Measurements from ENCODE around the gene GABARAP.

The GABARAP gene

DNA sequence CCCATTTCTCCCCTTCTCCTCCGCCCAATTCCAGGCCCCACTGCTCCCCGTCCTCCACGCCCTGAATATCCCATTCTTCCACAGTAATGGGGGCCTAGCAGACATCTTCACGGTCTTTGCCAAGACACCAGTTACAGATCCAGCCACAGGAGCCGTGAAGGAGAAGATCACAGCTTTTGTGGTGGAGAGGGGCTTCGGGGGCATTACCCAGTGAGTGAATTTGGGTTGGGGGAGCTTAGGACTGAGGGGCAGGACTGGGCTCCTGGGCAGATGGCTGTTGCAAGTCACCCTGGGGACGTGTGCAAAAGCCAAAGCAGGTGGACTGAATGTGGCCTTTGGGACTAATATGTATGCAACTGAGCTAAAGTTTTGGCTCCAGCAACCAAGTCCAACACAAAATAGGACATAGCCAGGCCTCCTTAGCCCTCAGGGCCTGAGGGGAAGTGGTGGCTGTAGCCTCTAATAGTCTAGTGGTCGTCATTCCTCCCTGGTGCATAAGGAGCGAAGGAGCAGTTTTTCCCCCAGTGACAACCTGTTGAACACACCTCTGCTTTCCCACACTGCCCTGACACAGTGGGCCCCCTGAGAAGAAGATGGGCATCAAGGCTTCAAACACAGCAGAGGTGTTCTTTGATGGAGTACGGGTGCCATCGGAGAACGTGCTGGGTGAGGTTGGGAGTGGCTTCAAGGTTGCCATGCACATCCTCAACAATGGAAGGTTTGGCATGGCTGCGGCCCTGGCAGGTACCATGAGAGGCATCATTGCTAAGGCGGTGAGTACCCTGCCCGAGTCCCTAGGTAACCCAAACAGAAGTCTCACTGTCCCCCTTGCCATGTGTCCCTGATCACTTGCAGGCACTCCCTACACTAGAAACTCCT, 19.9 kb downstream of the GABARAP start:
- DNase-seq (ENCODE audit: low read depth in 2 of 2) = no peak

- no peak for DNase-seq (ENCODE audit: low read depth in 2 of 2)
These were observed 20.8 kb downstream of the GABARAP start for GRCh38 chr17:7221278-7222092.

- peak in 1 of 2 donors; percentile 29 for DNase-seq (ENCODE audit: low read depth in 2 of 2)
These were observed 21.5 kb downstream of the GABARAP start for GRCh38 chr17:7220593-7221277.

GRCh38 chr17:7219812-7220592, 22.2 kb downstream of the GABARAP start, which contains the start of the genes ACADVL and DLG4:
ACADVL (plus strand) TSS chr17:7219938; CDS start chr17:7219985, 47 bp downstream.
DLG4 (minus strand) TSS chr17:7219836.
- peak; percentile 55 to 63 for DNase-seq (ENCODE audit: low read depth in 2 of 2)

DNA sequence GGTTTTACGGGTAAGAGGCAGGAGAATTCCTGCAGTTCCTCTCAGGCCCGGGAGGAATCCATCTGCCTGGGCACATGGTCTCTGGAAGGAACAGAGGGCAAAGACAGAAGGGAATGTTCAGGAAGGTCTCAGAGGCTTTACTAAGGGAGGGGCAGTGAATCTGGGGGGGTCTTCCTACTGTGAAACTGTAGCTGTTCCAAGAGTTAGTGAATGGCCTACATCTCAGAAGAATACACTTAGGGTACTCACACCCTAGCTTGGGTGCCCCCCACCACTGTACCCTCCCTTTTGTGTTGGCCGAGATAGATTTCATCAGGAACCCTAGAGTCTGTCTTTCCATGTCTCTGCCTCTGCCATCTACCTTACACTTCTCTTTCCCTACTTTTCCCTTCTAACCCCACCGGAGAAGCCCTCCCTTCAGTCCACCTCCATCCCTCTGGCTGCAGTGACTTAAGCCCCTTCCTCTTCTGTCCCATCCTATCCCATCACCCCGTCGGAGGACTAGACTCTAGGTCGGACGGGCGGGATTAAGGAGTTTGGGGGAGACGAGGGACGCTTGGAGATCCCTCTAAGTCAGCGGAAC, 22.9 kb downstream of the GABARAP start:
- no peak for DNase-seq (ENCODE audit: low read depth in 2 of 2)

- DNase-seq (ENCODE audit: low read depth in 2 of 2) = no peak
These were observed 23.5 kb downstream of the GABARAP start for GRCh38 chr17:7218758-7219157.

DNA sequence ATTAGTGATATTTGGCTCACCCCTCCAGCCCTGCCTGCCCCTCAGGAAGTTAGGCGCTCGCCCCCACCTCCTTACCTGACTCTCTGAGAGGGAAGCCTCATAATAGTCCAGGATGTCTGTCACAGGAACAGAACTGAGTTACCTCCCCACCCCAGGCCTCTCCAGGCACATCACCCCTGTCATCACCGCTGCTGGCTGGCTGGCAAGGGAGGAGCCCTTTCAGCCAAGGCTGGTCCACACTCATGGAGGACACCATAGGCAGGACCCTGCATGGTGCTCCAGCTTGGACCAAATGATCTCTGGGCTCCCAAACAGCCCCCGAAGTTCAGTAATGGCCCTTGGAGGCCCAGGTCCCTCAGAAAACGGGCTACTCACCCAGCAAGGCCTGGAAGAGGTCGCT, 24.1 kb downstream of the GABARAP start:
- no peak for DNase-seq (ENCODE audit: low read depth in 2 of 2)

DNA sequence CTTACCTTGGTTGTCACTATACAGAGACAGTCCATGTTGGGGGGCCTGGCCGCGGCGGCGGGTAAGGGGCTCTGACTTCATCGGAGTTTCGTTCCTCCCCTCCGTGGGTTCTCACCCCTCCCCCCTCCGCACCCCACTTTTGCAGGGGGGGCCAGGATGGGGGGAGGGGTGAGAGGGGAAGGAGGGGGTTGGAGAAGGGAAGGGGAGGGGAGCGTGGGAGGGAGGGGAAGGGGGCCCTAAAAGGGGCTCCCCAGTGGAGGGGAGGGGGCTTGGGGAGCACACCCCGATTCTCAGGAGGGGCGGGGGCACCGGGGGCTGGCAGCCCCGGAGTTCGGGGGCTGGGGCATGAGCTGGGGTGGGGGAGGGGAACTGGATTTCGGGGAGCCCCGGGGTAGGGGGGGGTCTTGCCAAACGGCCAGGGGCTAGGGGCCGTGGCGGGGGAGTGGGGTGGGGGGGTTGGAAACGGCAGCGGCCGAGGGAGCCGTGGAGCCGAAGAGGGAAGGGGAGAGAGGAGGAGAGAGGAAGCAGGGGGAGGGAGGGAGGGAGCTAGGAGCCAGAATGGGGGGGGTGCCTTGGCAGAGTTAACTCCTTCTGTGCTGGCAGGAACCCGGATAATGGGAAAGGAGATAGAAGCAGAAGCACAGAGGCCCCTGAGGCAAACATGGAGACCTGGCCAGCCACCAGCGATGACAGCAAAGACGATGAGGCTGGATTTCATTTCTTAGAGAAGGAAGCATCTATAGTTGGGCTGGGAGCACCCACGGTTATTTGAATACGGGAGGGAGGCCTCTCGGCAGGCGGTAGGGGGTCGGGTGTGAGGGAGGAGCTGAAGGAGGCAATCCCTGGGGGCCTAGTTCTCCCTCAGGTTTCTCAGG, 24.9 kb downstream of the GABARAP start:
- DNase-seq (ENCODE audit: low read depth in 2 of 2) = no peak

GRCh38 chr17:7216242-7217112, 25.8 kb downstream of the GABARAP start:
- no peak for DNase-seq (ENCODE audit: low read depth in 2 of 2)

DNA sequence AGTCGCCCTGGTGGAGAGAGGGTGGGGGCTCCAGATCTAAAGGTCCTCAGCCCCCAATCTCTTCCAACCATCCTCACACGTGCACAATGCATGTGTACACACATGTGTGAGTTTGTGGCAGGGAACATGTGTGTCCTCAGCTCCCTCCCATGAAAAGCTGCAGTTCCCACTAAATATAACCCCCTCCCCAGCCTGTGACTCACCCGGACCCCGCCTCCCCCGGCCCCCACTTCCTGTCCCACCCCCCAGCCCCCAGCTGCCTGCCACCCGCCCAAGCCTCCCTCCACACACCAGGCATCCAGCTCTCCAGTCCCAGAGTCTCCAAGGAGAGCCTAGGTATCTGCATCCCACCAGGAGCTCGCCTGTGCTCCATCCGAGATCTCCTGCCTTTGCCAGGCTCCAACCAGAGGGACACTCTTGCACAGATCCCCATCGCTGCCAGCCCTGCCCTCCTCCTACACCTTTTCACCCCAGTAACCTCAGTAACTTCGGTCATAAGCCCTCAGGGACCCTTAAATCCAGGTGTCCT, 26.5 kb downstream of the GABARAP start:
- DNase-seq (ENCODE audit: low read depth in 2 of 2) = no peak

DNA sequence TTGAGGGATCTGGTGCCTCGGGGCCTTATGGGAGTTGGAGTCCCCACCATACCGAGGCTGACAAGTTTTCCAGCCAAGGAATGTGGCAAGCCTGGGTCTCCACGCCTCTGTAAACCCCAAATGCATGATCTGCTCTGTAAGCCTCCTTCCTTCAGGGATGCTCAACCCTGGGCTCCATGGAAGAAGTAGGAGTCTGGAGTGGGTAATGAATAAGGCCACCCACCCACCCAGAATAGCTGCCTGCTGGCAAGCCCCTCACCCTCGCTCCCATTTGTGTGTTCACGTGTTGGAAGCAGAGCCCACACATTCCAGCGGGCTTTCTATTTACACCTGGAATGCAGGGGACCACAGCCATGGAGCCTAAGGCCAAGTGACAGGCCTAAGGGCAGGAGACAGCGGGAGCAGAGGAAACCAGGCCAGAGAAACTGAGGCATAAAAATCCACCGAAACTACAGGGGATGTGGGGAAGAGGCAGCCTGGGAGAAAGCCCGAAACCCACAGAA, 27.1 kb downstream of the GABARAP start:
- DNase-seq (ENCODE audit: low read depth in 2 of 2) = no peak

DNA sequence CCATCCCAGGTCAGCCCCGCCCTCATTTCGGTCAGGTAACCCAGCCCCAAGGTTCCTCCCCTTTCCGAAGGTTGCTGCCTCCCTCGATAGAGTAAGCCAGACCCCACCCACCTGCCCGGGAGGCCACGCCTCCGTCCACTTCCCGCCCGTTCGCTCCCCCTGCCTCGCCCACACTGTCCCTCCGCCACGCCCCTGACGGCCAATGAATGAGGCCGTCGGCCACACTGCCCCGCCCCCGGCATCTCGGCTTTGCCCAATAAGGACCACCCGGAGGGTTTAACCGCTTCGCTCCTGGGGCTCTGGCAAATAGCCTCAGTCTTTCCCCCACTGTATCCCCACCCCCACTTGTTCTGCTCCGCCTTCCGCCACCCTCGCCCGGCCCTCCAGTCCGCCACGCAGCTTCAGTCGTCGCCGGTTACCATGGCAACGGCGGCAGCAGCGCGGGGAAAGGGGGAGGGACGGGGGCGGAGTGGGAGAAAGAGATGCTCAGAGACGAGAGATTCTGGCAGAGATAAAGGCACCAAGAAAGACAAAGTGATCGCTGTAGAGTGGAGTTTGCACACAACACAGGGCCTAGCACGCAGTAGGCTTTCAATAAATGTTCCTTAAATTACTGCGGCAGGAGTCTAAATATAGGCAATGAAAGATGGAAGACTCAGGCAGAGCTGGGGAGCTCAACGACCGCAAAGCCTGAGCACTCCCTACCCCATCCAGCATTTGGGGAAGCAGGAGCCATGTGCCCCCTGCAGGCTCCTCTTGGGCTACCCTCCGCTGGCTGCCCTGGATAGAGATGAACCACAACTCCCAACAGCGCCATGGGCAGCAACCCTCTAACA, 27.7 kb downstream of the GABARAP start:
- DNase-seq (ENCODE audit: low read depth in 2 of 2) = peak; percentile 94 to 98

GRCh38 chr17:7213895-7214299, 28.4 kb downstream of the GABARAP start:
- no peak for DNase-seq (ENCODE audit: low read depth in 2 of 2)

- no peak for DNase-seq (ENCODE audit: low read depth in 2 of 2)
These were observed 30.6 kb downstream of the GABARAP start for GRCh38 chr17:7211491-7212273.

GRCh38 chr17:7208754-7209460, 33.3 kb downstream of the GABARAP start:
- no peak for DNase-seq (ENCODE audit: low read depth in 2 of 2)

- DNase-seq (ENCODE audit: low read depth in 2 of 2) = no peak
These were observed 34.1 kb downstream of the GABARAP start for GRCh38 chr17:7208027-7208571.
